GM19351 (cell line): ENCODE data around the gene FAM120A.
A peak's percentile ranks its signal among the peaks of the same experiment; 100 is the strongest.

Experiments
- ATAC-seq: cut with Tn5 transposase; IDR thresholded peaks from one replicate; pipeline ENCODE4 v1.9.1; 2021; ENCODE audit warnings: mild to moderate bottlenecking, moderate library complexity; ENCODE audit not compliant: unreplicated experiment

FAM120A gene

GRCh38 chr9:93576258-93577077, 125.0 kb downstream of the FAM120A start, which contains the start of gene PHF2:
PHF2 (plus strand) TSS chr9:93576584; CDS start chr9:93576774, 190 bp downstream.
- peak; percentile 44 for ATAC-seq

GRCh38 chr9:93577078-93577974, 125.8 kb downstream of the FAM120A start:
- peak; percentile 15 for ATAC-seq

- no peak for ATAC-seq
These were observed 126.6 kb downstream of the FAM120A start for GRCh38 chr9:93577975-93578682.

GRCh38 chr9:93578844-93579243, 127.4 kb downstream of the FAM120A start:
- ATAC-seq = no peak

- no peak for ATAC-seq
These were observed 128.4 kb downstream of the FAM120A start for GRCh38 chr9:93579711-93580516.

GRCh38 chr9:93580654-93581380, 129.3 kb downstream of the FAM120A start:
- no peak for ATAC-seq

GRCh38 chr9:93582115-93582514, 130.6 kb downstream of the FAM120A start:
- ATAC-seq = no peak

GRCh38 chr9:93582550-93582949, 131.1 kb downstream of the FAM120A start:
- no peak for ATAC-seq

GRCh38 chr9:93585259-93585658, 133.8 kb downstream of the FAM120A start:
- ATAC-seq = no peak

- no peak for ATAC-seq
These were observed 134.2 kb downstream of the FAM120A start for GRCh38 chr9:93585695-93586094.

GRCh38 chr9:93586290-93587057, 135.0 kb downstream of the FAM120A start:
- no peak for ATAC-seq

- ATAC-seq = no peak
These were observed 135.8 kb downstream of the FAM120A start for GRCh38 chr9:93587284-93587650.

- ATAC-seq = no peak
These were observed 136.3 kb downstream of the FAM120A start for GRCh38 chr9:93587651-93588347.

GRCh38 chr9:93588641-93589609, 137.4 kb downstream of the FAM120A start:
- no peak for ATAC-seq

- ATAC-seq = no peak
These were observed 138.2 kb downstream of the FAM120A start for GRCh38 chr9:93589688-93590087.

- ATAC-seq = no peak
These were observed 139.2 kb downstream of the FAM120A start for GRCh38 chr9:93590609-93591234.
